A673 (cell line): ENCODE data around the gene SIRT6. TPM values are rescaled to one million over a fixed set of nuclear protein-coding genes. Genes with fewer than 3 reads are reported as not detected.

Experiments used
- BruUV-seq: library from RNA; stranded (reverse); fragments of 400-500 nt; replicated peaks from 2 replicates; lab custom pipeline; 2021; lab: Mats Ljungman, UMichigan
- CTCF ChIA-PET: fragments of 300-600 bp; sonication (Branson Sonifier 250); formaldehyde crosslinking; loops from one replicate; lab custom pipeline; 2022; ENCODE audit warnings: antibody characterized with exemption; lab: Charles Lee
- POLR2A ChIA-PET: fragments of 300-600 bp; sonication (Branson Sonifier 250); formaldehyde crosslinking; loops from one replicate; lab custom pipeline; 2022; ENCODE audit warnings: antibody characterized with exemption; ENCODE audit not compliant: low non-redundant PET; lab: Charles Lee
- DNase-seq: peaks from one replicate; pipeline ENCODE4 v3.0.0-alpha.2; 2015; ENCODE audit warnings: low spot score
- H3K27ac ChIP-seq: fragments of 200-600 bp; sonication (generic); 2 replicates; pipeline ENCODE4 v1.5.1; 2016; ENCODE audit warnings: mixed run types, low read depth, mild to moderate bottlenecking, mixed read lengths, antibody characterized with exemption, low read length; ENCODE audit not compliant: poor library complexity, severe bottlenecking
- H3K27me3 ChIP-seq: fragments of 200-600 bp; sonication (generic); replicated peaks from 2 replicates; pipeline ENCODE4 v1.6.1; 2017; ENCODE audit warnings: mixed run types, low read depth, mild to moderate bottlenecking, mixed read lengths, antibody characterized with exemption, low read length; ENCODE audit not compliant: insufficient read depth, poor library complexity
- H3K36me3 ChIP-seq: fragments of 200-600 bp; sonication (generic); 2 replicates; pipeline ENCODE4 v1.6.1; 2016; ENCODE audit warnings: mixed run types, mild to moderate bottlenecking, mixed read lengths, antibody characterized with exemption, low read length; ENCODE audit not compliant: insufficient read depth, poor library complexity, severe bottlenecking
- H3K4me1 ChIP-seq: fragments of 200-600 bp; sonication (generic); 2 replicates; pipeline ENCODE4 v1.6.1; 2017; ENCODE audit warnings: mixed run types, mild to moderate bottlenecking, mixed read lengths, antibody characterized with exemption, low read length; ENCODE audit not compliant: insufficient read depth, poor library complexity, severe bottlenecking
- H3K4me3 ChIP-seq: fragments of 200-600 bp; sonication (generic); 2 replicates; pipeline ENCODE4 v1.5.1; 2016; ENCODE audit warnings: low read depth, mixed run types, mild to moderate bottlenecking, mixed read lengths, low read length; ENCODE audit not compliant: poor library complexity, severe bottlenecking
- H3K9me3 ChIP-seq: fragments of 200-600 bp; sonication (generic); 2 replicates; pipeline ENCODE4 v1.6.1; 2016; ENCODE audit warnings: mixed run types, low read depth, mild to moderate bottlenecking, mixed read lengths, antibody characterized with exemption, low read length; ENCODE audit not compliant: poor library complexity, severe bottlenecking
- CTCF ChIP-seq: fragments of 300-800, 200-600 bp; sonication (generic); conservative IDR thresholded peaks from 2 replicates; pipeline ENCODE4 v1.5.1; 2017; ENCODE audit warnings: low read depth, mild to moderate bottlenecking, antibody characterized with exemption, low read length, moderate library complexity, mixed read lengths
- EZH2 ChIP-seq: fragments of 200-600 bp; sonication (generic); IDR thresholded peaks from 2 replicates; pipeline ENCODE4 v1.6.1; 2017; ENCODE audit warnings: borderline replicate concordance, low read depth, mild to moderate bottlenecking, mixed read lengths, antibody characterized with exemption, low read length; ENCODE audit not compliant: poor library complexity, severe bottlenecking
- intact Hi-C: fragments of 100-400 bp; cut with micrococcal nuclease; formaldehyde crosslinking; loops from one replicate; pipeline ENCODE4 v1.10.0; 2022; ENCODE audit not compliant: unreplicated experiment
- total RNA-seq: library from RNA; stranded (reverse); gene quantifications from 2 replicates; pipeline ENCODE4 v1.2.3, GENCODE V29; 2021

SIRT6 gene
- total RNA-seq, 1 experiment from 2014 or later: 36.3 TPM

DNA sequence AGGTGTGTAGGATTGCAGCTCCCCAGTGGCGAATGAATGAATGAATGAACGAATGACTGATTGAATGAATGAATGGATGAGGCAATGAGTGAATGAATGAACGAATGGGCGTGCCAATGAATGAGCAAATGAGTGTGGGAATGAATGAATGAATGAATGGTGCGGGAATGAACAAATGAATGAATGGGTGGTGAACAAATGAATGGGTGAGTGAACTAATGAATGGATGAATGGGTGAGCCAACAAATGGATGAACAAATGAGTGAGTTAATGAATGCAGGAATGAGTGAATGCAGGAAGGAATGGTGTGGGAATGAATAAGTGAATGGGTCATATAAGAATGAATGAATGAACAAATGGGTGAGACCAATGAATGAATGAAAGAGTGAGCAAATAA is 14.9 kb upstream of the SIRT6 start:
- Histone ChIP-seq H3K4me1 (no peaks in the 10 kb centered on the region), H3K27me3 (peaks cover 6% of the 10 kb centered on the region), H3K27ac (no peak overlapping the region), H3K4me3 (no peak overlapping the region), H3K36me3 (no peaks in the 10 kb centered on the region), H3K9me3 (no peaks in the 10 kb centered on the region)
- intact Hi-C loops: no loop called here
- no TSS peak for BruUV-seq
- no peak for DNase-seq
- ChIA-PET CTCF (no interaction called here), POLR2A (no interaction called here)
- TF ChIP-seq EZH2: no peak
- TF ChIP-seq CTCF: no peak

- DNase-seq: no peak
- Histone ChIP-seq H3K36me3 (no peaks in the 10 kb centered on the region), H3K4me1 (no peaks in the 10 kb centered on the region), H3K9me3 (no peaks in the 10 kb centered on the region), H3K4me3 (no peak overlapping the region), H3K27me3 (peaks cover 6% of the 10 kb centered on the region), H3K27ac (no peak overlapping the region)
- intact Hi-C loops: no loop called here
- no TSS peak for BruUV-seq
- CTCF ChIA-PET: interaction anchor here (0.5 kb wide), 1 partner anchor 56 kb away, joined by 7 read pairs; no protein-coding TSS in a partner anchor
- POLR2A ChIA-PET: no interaction called here
- TF ChIP-seq CTCF (no peak), EZH2 (no peak)
Measured at GRCh38 chr19:4196587-4197148, 14.3 kb upstream of the SIRT6 start.

DNA sequence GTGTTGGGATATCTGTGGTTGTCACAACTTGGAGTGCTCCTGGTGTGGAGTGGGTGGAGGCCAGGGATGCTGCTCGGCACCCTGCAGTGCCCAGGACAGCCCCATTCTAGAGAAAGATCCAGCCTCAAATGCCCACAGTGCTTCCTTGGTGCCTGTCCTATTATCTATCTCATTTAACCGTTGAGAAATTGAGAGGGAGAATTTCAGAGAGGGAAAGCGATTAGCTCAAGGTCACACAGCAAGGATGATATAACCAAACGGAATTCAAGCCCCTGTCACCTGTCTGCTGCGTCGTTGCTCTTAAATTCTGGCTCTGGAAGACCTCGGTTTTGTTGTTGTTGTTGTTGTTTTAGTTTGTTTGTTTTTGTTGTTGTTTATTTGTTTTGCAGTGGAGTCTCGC is 13.6 kb upstream of the SIRT6 start:
- BruUV-seq: no TSS peak
- intact Hi-C loops: no loop called here
- CTCF ChIA-PET: interaction anchor here (0.5 kb wide), 1 partner anchor 55 kb away, joined by 7 read pairs; no protein-coding TSS in a partner anchor
- peaks cover 6% of the 10 kb centered on the region for H3K27me3 ChIP-seq
- no peaks in the 10 kb centered on the region for H3K4me1 ChIP-seq
- no peaks in the 10 kb centered on the region for H3K36me3 ChIP-seq
- no peak overlapping the region for H3K4me3 ChIP-seq
- POLR2A ChIA-PET: no interaction called here
- TF ChIP-seq CTCF: no peak
- TF ChIP-seq EZH2: no peak
- no peak for DNase-seq
- no peak overlapping the region for H3K27ac ChIP-seq
- no peaks in the 10 kb centered on the region for H3K9me3 ChIP-seq
